Natural killer cell treated with Interleukin-12 subunit alpha and Interleukin-12 subunit beta and Interleukin-15 and Interleukin-18, amount 100 ng/mL, for 72 hours (primary cell): ENCODE results near the gene NEK10. TPM values are rescaled to one million over a fixed set of nuclear protein-coding genes. Genes with fewer than 3 reads are reported as not detected.

Experiments used
- ATAC-seq, 2 donors: fragments of 150-1000 bp; cut with Tn5 transposase in 1 of 2; sonication (Bioruptor Pico), chemical (Tn5 transposase) in 1 of 2; 2 replicates each; pipeline ENCODE4 v1.10.0; 2021
- DNase-seq: peaks from one replicate; pipeline ENCODE4 v3.0.0; 2022; ENCODE audit warnings: low spot score
- H3K27ac Mint-ChIP-seq, 2 donors: 1 replicate in 1 of 2; 2 replicates in 1 of 2; pipeline ENCODE4 v1.8.0; 2022; ENCODE audit warnings: mixed read lengths in 2 of 2, mild to moderate bottlenecking in 1 of 2, moderate library complexity in 1 of 2
- H3K27me3 Mint-ChIP-seq, 2 donors: 1 replicate in 1 of 2; 2 replicates in 1 of 2; pipeline ENCODE4 v1.8.0; 2022; ENCODE audit warnings: mixed read lengths in 2 of 2
- H3K36me3 Mint-ChIP-seq: one replicate; pipeline ENCODE4 v1.8.0; 2022; ENCODE audit warnings: mixed read lengths
- H3K4me1 Mint-ChIP-seq, 2 donors: 1 replicate in 1 of 2; 2 replicates in 1 of 2; pipeline ENCODE4 v1.8.0; 2022; ENCODE audit warnings: low read depth in 2 of 2, mixed read lengths in 2 of 2, mild to moderate bottlenecking in 1 of 2
- H3K4me3 Mint-ChIP-seq: one replicate; pipeline ENCODE4 v1.8.0; 2022; ENCODE audit warnings: mixed read lengths
- H3K9me3 Mint-ChIP-seq: 2 replicates; pipeline ENCODE4 v1.8.0; 2022; ENCODE audit warnings: mixed read lengths
- total RNA-seq, 2 donors: library from RNA; stranded (reverse); gene quantifications; one replicate each; pipeline ENCODE4 v1.2.3, GENCODE V29; 2022

The NEK10 gene
- total RNA-seq, 2 donors from 2014 or later, result 1.1 to 4.0 TPM

- no peak overlapping the region for H3K27ac Mint-ChIP-seq
- no peaks in the 10 kb centered on the region for H3K27me3 Mint-ChIP-seq
- ATAC-seq (no peak), DNase-seq (no peak)
- peaks cover 2% of the 10 kb centered on the region for H3K9me3 Mint-ChIP-seq
- H3K4me3 Mint-ChIP-seq, result no peak overlapping the region
- no peaks in the 10 kb centered on the region for H3K36me3 Mint-ChIP-seq
- H3K4me1 Mint-ChIP-seq, result no peaks in the 10 kb centered on the region
Observed at GRCh38 chr3:27078246-27078913, 290.8 kb downstream of the NEK10 start.

GRCh38 chr3:27076815-27077630, 292.2 kb downstream of the NEK10 start:
- Mint-ChIP-seq H3K27me3 (no peaks in the 10 kb centered on the region), H3K36me3 (no peaks in the 10 kb centered on the region), H3K4me1 (no peaks in the 10 kb centered on the region), H3K27ac (no peak overlapping the region), H3K9me3 (peaks cover 2% of the 10 kb centered on the region), H3K4me3 (no peak overlapping the region)
- DNase-seq (no peak), ATAC-seq (no peak)

GRCh38 chr3:27074914-27075313, 294.3 kb downstream of the NEK10 start:
- ATAC-seq (no peak), DNase-seq (no peak)
- no peaks in the 10 kb centered on the region for H3K27me3 Mint-ChIP-seq
- peaks cover 3% of the 10 kb centered on the region for H3K9me3 Mint-ChIP-seq
- H3K4me3 Mint-ChIP-seq, result no peak overlapping the region
- no peak overlapping the region for H3K27ac Mint-ChIP-seq
- H3K4me1 Mint-ChIP-seq, result no peaks in the 10 kb centered on the region
- H3K36me3 Mint-ChIP-seq, result no peaks in the 10 kb centered on the region

- H3K36me3 Mint-ChIP-seq, result no peaks in the 10 kb centered on the region
- ATAC-seq (no peak), DNase-seq (no peak)
- no peak overlapping the region for H3K27ac Mint-ChIP-seq
- H3K4me3 Mint-ChIP-seq, result no peak overlapping the region
- no peaks in the 10 kb centered on the region for H3K4me1 Mint-ChIP-seq
- no peaks in the 10 kb centered on the region for H3K27me3 Mint-ChIP-seq
- peaks cover 3% of the 10 kb centered on the region for H3K9me3 Mint-ChIP-seq
Observed at GRCh38 chr3:27073912-27074311, 295.3 kb downstream of the NEK10 start.

GRCh38 chr3:27072810-27073651, 296.2 kb downstream of the NEK10 start:
- Mint-ChIP-seq H3K27me3 (no peaks in the 10 kb centered on the region), H3K27ac (no peak overlapping the region), H3K4me1 (no peaks in the 10 kb centered on the region), H3K4me3 (no peak overlapping the region), H3K9me3 (peaks cover 3% of the 10 kb centered on the region), H3K36me3 (no peaks in the 10 kb centered on the region)
- DNase-seq, result no peak
- ATAC-seq, result no peak

GRCh38 chr3:27060336-27060735, 308.8 kb downstream of the NEK10 start:
- no peak overlapping the region for H3K4me3 Mint-ChIP-seq
- no peak for DNase-seq
- no peaks in the 10 kb centered on the region for H3K4me1 Mint-ChIP-seq
- H3K27ac Mint-ChIP-seq, result no peak overlapping the region
- no peak for ATAC-seq
- H3K9me3 Mint-ChIP-seq, result peaks cover 10% of the 10 kb centered on the region
- no peaks in the 10 kb centered on the region for H3K36me3 Mint-ChIP-seq
- H3K27me3 Mint-ChIP-seq, result no peaks in the 10 kb centered on the region

Other genes starting within 250 kb of the NEK10 start
- gene SLC4A7, start 115.0 kb upstream of the NEK10 start, total RNA-seq, result 100 to 1,000 TPM in 1 of 2 donors, 10 to 100 TPM in 1; 39.7 to 106 TPM